ENCODE results near the gene IL1RN. TPM values are rescaled to one million over a fixed set of nuclear protein-coding genes. Genes with fewer than 3 reads are reported as not detected.

IL1RN gene
- polyA plus RNA-seq, 1 donor (not counting 4 experiments of a cell fraction or from before 2014, with no cell fraction given) = 128 TPM

- no peak overlapping the region for H3K27ac ChIP-seq (ENCODE audit: control insufficient read depth, insufficient read depth, low read length)
- H3K4me1 ChIP-seq (ENCODE audit: control insufficient read depth, extremely low read depth, insufficient read depth, low read length) = peaks cover 26% of the 10 kb centered on the region
- dilution Hi-C loops (cut with MboI; ENCODE audit: extremely low pct_ligation_motif_present, low sequenced_read_pairs) = no loop called here
- H4K20me1 ChIP-seq (ENCODE audit: control insufficient read depth, extremely low read depth, insufficient read depth, low read length) = no peaks in the 10 kb centered on the region
- FAIRE-seq = no peak
- H3K79me2 ChIP-seq (ENCODE audit: control insufficient read depth, insufficient read depth, low read length) = peaks cover 10% of the 10 kb centered on the region
- no peak for DNase-seq (ENCODE audit: low read depth, low spot score)
- H3K36me3 ChIP-seq (ENCODE audit: control insufficient read depth in 2 of 2, extremely low read depth in 1 of 2, insufficient read depth in 2 of 2, low read length in 2 of 2) = no peaks in the 10 kb centered on the region
- no peak for TF ChIP-seq EZH2 (IDR thresholded peaks at IDR 0.05; ENCODE audit: low read length)
- TF ChIP-seq CTCF (optimal IDR thresholded peaks at IDR 0.05 in 1 of 3, IDR thresholded peaks at IDR 0.05 in 1 of 3, conservative IDR thresholded peaks at IDR 0.05 in 1 of 3; ENCODE audit: extremely low read depth in 1 of 3, insufficient read depth in 2 of 3, low read length in 3 of 3) = no peak
- H3K4me2 ChIP-seq (ENCODE audit: control insufficient read depth, extremely low read depth, insufficient read depth, low read depth, low read length) = no peak overlapping the region
- no peaks in the 10 kb centered on the region for H3K9me3 ChIP-seq (ENCODE audit: control insufficient read depth, low read depth, low read length)
- H3K9me1 ChIP-seq (ENCODE audit: control insufficient read depth, extremely low read depth, insufficient read depth, low read length) = peaks cover 3% of the 10 kb centered on the region
- no peak overlapping the region for H2AFZ ChIP-seq (ENCODE audit: control insufficient read depth, low read length)
- no peaks in the 10 kb centered on the region for H3K27me3 ChIP-seq (ENCODE audit: control insufficient read depth, extremely low read depth, insufficient read depth, low read length)
- H3K9ac ChIP-seq (ENCODE audit: control insufficient read depth, extremely low read depth, insufficient read depth, low read length) = no peak overlapping the region
- no peak overlapping the region for H3K4me3 ChIP-seq (ENCODE audit: control insufficient read depth in 2 of 3, extremely low read depth in 1 of 3, insufficient read depth in 2 of 3, low read depth in 1 of 3, low read length in 3 of 3)
Observed at GRCh38 chr2:113155331-113155730, 27.9 kb downstream of the IL1RN start.

GRCh38 chr2:113156278-113157117 lies 29.1 kb downstream of the IL1RN start:
- peak overlapping the region; percentile 74 for H2AFZ ChIP-seq (ENCODE audit: control insufficient read depth, low read length)
- dilution Hi-C loops (cut with MboI; ENCODE audit: extremely low pct_ligation_motif_present, low sequenced_read_pairs) = no loop called here
- TF ChIP-seq CTCF (optimal IDR thresholded peaks at IDR 0.05 in 1 of 3, IDR thresholded peaks at IDR 0.05 in 1 of 3, conservative IDR thresholded peaks at IDR 0.05 in 1 of 3; ENCODE audit: extremely low read depth in 1 of 3, insufficient read depth in 2 of 3, low read length in 3 of 3) = no peak
- TF ChIP-seq EZH2 (IDR thresholded peaks at IDR 0.05; ENCODE audit: low read length) = no peak
- DNase-seq (ENCODE audit: low read depth, low spot score) (no peak), FAIRE-seq (peak; percentile 41)
- H3K9me1 ChIP-seq (ENCODE audit: control insufficient read depth, extremely low read depth, insufficient read depth, low read length) = peaks cover 3% of the 10 kb centered on the region
- peak overlapping the region; percentile 16 to 54 (median 35) for H3K4me3 ChIP-seq (ENCODE audit: control insufficient read depth in 2 of 3, extremely low read depth in 1 of 3, insufficient read depth in 2 of 3, low read depth in 1 of 3, low read length in 3 of 3)
- H3K36me3 ChIP-seq (ENCODE audit: control insufficient read depth in 2 of 2, extremely low read depth in 1 of 2, insufficient read depth in 2 of 2, low read length in 2 of 2) = no peaks in the 10 kb centered on the region
- no peaks in the 10 kb centered on the region for H3K9me3 ChIP-seq (ENCODE audit: control insufficient read depth, low read depth, low read length)
- peaks cover 26% of the 10 kb centered on the region for H3K4me1 ChIP-seq (ENCODE audit: control insufficient read depth, extremely low read depth, insufficient read depth, low read length)
- peak overlapping the region; percentile 49 for H3K27ac ChIP-seq (ENCODE audit: control insufficient read depth, insufficient read depth, low read length)
- H3K9ac ChIP-seq (ENCODE audit: control insufficient read depth, extremely low read depth, insufficient read depth, low read length) = peak overlapping the region; percentile 52
- H3K79me2 ChIP-seq (ENCODE audit: control insufficient read depth, insufficient read depth, low read length) = peaks cover 13% of the 10 kb centered on the region
- H3K4me2 ChIP-seq (ENCODE audit: control insufficient read depth, extremely low read depth, insufficient read depth, low read depth, low read length) = peak overlapping the region; percentile 61
- no peaks in the 10 kb centered on the region for H3K27me3 ChIP-seq (ENCODE audit: control insufficient read depth, extremely low read depth, insufficient read depth, low read length)
- no peaks in the 10 kb centered on the region for H4K20me1 ChIP-seq (ENCODE audit: control insufficient read depth, extremely low read depth, insufficient read depth, low read length)
